Retinal pigment epithelial cell (primary cell): ENCODE data around the gene NPC1L1.

Experiments used
- DNase-seq: peaks from one replicate; pipeline ENCODE4 v3.0.0-alpha.2; 2010; ENCODE audit warnings: low read depth
- H3K4me3 ChIP-seq: 2 replicates; pipeline ENCODE4 v1.5.1; 2011; ENCODE audit warnings: mild to moderate bottlenecking, low read length, control low read depth, moderate library complexity
- TF ChIP-seq, protein P1 (sequence below): conservative IDR thresholded peaks from 2 replicates; pipeline ENCODE4 v1.5.1; 2011; ENCODE audit warnings: low read depth, low read length, control low read depth, inconsistent platforms

NPC1L1 gene

DNA sequence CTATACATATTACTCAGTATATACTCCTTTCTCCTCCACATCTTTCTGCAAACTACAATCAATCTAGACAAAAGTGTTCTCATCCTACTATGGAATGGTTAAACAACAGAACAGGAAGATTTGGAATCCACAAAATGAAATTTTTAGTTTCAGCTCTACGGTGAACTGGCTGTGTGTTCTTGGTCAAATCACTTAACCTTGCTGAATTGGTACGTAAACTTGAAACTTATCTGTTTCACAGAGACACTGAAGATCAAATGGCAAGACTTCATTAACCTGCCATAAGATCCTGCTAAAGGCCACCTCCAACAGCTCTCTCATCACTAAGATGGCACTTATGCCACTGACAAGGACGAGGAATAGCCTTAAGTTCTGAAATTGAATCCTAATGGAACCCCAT lies 52.2 kb downstream of the NPC1L1 start:
- no peak for DNase-seq
- H3K4me3 ChIP-seq, result peak overlapping the region; percentile 86
- TF ChIP-seq, protein P1, sequence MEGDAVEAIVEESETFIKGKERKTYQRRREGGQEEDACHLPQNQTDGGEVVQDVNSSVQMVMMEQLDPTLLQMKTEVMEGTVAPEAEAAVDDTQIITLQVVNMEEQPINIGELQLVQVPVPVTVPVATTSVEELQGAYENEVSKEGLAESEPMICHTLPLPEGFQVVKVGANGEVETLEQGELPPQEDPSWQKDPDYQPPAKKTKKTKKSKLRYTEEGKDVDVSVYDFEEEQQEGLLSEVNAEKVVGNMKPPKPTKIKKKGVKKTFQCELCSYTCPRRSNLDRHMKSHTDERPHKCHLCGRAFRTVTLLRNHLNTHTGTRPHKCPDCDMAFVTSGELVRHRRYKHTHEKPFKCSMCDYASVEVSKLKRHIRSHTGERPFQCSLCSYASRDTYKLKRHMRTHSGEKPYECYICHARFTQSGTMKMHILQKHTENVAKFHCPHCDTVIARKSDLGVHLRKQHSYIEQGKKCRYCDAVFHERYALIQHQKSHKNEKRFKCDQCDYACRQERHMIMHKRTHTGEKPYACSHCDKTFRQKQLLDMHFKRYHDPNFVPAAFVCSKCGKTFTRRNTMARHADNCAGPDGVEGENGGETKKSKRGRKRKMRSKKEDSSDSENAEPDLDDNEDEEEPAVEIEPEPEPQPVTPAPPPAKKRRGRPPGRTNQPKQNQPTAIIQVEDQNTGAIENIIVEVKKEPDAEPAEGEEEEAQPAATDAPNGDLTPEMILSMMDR, result no peak

DNA sequence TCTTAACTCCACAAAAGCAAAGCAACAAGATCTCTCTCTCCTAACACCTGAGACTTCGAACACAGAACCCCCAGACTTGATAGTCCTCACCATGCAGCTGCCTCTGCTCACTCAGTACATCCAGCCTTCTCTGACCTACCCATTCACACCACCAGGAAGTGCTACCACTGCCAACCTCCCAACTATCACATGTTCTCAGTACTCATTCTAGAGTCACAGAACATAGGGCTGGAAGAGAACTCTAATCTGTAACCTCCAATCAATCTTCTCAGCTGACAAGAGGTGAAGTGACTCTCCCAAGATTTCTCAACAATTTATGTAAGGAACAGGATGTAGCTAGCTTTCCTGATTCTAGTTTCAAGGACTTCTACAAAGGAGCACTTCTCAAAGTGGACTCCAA lies 54.4 kb downstream of the NPC1L1 start:
- no peak overlapping the region for H3K4me3 ChIP-seq
- DNase-seq, result no peak
- TF ChIP-seq, protein P1, result peak; percentile 17

DNA sequence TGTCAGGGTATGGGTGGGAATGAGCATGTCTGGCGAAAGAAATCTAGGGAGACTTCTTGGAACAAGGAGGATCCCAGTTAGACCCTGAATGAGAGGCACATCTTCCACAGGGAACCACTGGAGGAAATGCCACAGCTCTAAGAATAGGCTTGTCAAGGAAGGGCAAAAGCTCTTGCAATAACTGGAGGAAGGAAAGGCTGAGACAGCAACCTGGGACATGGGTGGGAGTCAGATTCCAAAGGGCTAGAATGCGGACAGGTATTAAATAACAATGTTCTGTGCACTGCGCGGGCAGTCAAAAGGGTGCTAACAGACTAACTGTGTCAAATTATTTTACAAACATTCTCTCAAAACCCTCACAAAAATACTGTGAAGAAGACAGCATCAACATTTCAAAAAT lies 55.1 kb downstream of the NPC1L1 start:
- DNase-seq, result no peak
- TF ChIP-seq, protein P1, result no peak
- no peak overlapping the region for H3K4me3 ChIP-seq

- DNase-seq, result no peak
- H3K4me3 ChIP-seq, result no peak overlapping the region
- TF ChIP-seq, protein P1, result no peak
These were observed 56.4 kb downstream of the NPC1L1 start for GRCh38 chr7:44484482-44485313.

DNA sequence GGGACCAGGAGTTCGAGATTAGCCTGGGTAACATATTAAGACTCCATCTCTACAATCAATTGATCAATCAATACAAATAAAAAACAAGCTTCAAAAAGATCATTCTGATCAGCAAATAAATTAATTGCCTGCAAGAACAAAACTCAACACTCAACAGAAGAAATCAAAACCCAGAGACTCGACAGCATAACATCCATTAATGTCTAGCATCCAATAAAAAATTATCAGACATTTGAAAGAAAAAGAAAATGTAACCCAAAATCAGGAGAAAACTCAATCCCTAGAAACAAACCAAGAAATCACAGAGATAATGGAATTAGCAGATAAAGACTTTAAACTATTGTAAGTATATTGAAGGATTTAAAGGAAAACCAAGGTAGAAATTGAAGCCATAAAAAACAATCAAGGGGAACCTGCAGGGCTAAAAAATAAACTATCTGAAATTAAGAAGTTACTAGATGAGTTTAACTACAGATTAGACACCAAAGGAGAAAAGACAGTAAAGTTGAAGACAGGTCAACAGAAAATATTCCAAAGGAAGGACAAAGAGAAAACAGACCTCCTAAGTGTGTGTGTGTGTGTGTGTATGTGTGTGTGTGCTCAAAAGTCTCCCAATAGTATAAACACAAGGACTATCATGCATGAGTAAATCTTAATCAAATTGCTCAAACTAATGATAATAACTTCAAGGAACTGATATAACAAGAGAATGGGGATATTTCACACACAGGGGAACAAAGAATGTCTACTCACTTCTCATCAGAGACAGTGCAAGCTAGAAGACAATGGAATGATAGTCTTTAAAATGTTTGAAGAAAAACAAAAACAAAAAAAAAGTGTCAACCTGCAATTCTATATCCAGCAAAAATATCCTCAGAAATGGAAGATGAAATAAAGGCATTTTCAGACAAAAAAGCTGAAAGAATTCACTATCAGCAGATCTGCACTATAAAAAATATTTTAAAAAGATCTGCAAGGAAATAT lies 58.3 kb downstream of the NPC1L1 start:
- no peak overlapping the region for H3K4me3 ChIP-seq
- TF ChIP-seq, protein P1, result no peak
- no peak for DNase-seq

- TF ChIP-seq, protein P1, result no peak
- DNase-seq, result no peak
- H3K4me3 ChIP-seq, result no peak overlapping the region
These were observed 63.2 kb downstream of the NPC1L1 start for GRCh38 chr7:44477938-44478337.
